Endothelial cell of umbilical vein (primary cell): ENCODE measurements around the gene BRWD1. TPM values are rescaled to one million over a fixed set of nuclear protein-coding genes. Genes with fewer than 3 reads are reported as not detected.

Source experiments
- BruUV-seq: library from RNA; stranded (reverse); fragments of 400-500 nt; replicated peaks from 2 replicates; lab custom pipeline; 2021; lab: Mats Ljungman, UMichigan
- CTCF ChIA-PET: fragments of 300-600, 350-600 bp; sonication (Branson Sonifier 250); formaldehyde crosslinking; loops from one replicate; lab custom pipeline; 2021; ENCODE audit warnings: antibody characterized with exemption, inconsistent platforms; lab: Charles Lee
- POLR2A ChIA-PET: fragments of 300-600, 350-600 bp; sonication (Branson Sonifier 250); formaldehyde crosslinking; loops from one replicate; lab custom pipeline; 2021; ENCODE audit warnings: antibody characterized with exemption, inconsistent platforms; lab: Charles Lee
- DNase-seq: peaks from one replicate; pipeline ENCODE4 v3.0.0-alpha.2; 2011; ENCODE audit warnings: low read depth, low spot score
- FAIRE-seq: peaks from 2 replicates; lab custom pipeline; 2011; peaks lifted over from hg19 to GRCh38; lab: Jason Lieb, UNC
- H2AFZ ChIP-seq: 2 replicates; pipeline ENCODE4 v1.6.0; 2012; ENCODE audit warnings: low read depth, low read length, control low read depth, inconsistent platforms
- H3K27ac ChIP-seq: 2 replicates; pipeline ENCODE4 v1.5.1; 2011; ENCODE audit warnings: low read depth, mild to moderate bottlenecking, control low read depth, low read length, moderate library complexity; ENCODE audit not compliant: insufficient read depth
- H3K27me3 ChIP-seq, 2 experiments: 2 replicates each; pipeline versions ENCODE4 v1.6.0 to v1.6.1; 2011; ENCODE audit warnings: low read length in 2 of 2, mixed read lengths in 1 of 2; ENCODE audit not compliant: control insufficient read depth in 2 of 2, insufficient read depth in 2 of 2
- H3K36me3 ChIP-seq, 2 experiments: 2 replicates in 1 of 2; 3 replicates in 1 of 2; pipeline ENCODE4 v1.5.1; 2011; ENCODE audit warnings: low read length in 2 of 2, mild to moderate bottlenecking in 1 of 2, moderate library complexity in 1 of 2; ENCODE audit not compliant: control insufficient read depth in 2 of 2, insufficient read depth in 2 of 2; ENCODE audit errors: extremely low read depth in 1 of 2
- H3K4me1 ChIP-seq: 3 replicates; pipeline ENCODE4 v1.5.1; 2011; ENCODE audit warnings: mild to moderate bottlenecking, low read length; ENCODE audit not compliant: control insufficient read depth, insufficient read depth; ENCODE audit errors: extremely low read depth
- H3K4me2 ChIP-seq: 2 replicates; pipeline ENCODE4 v1.6.1; 2011; ENCODE audit warnings: low read length, control low read depth, mixed read lengths; ENCODE audit not compliant: insufficient read depth
- H3K4me3 ChIP-seq, 3 experiments: fragments of 200-600 bp in 1 of 3; sonication (generic), shearing (Covaris generic) in 1 of 3; replicated peaks in 1 of 3; 2 replicates each; pipeline ENCODE4 v1.5.1; 2011 to 2016; ENCODE audit warnings: control low read depth in 3 of 3, low read length in 3 of 3, mild to moderate bottlenecking in 2 of 3, inconsistent platforms in 1 of 3, low read depth in 1 of 3, moderate library complexity in 1 of 3; ENCODE audit not compliant: insufficient read depth in 1 of 3
- H3K79me2 ChIP-seq: 2 replicates; pipeline ENCODE4 v1.6.0; 2012; ENCODE audit warnings: low read length, inconsistent platforms; ENCODE audit not compliant: control insufficient read depth, insufficient read depth
- H3K9ac ChIP-seq: replicated peaks from 2 replicates; pipeline ENCODE3; 2011; ENCODE audit warnings: low read length, control low read depth; ENCODE audit not compliant: insufficient read depth; ENCODE audit errors: extremely low read depth
- H3K9me1 ChIP-seq: replicated peaks from 3 replicates; pipeline ENCODE4 v1.6.0; 2011; ENCODE audit warnings: mild to moderate bottlenecking, low read length; ENCODE audit not compliant: control insufficient read depth, insufficient read depth; ENCODE audit errors: extremely low read depth
- H3K9me3 ChIP-seq: replicated peaks from 2 replicates; pipeline ENCODE4 v1.5.1; 2012; ENCODE audit warnings: low read length, inconsistent platforms; ENCODE audit not compliant: control insufficient read depth, insufficient read depth
- H4K20me1 ChIP-seq: replicated peaks from 2 replicates; pipeline ENCODE3; 2011; ENCODE audit warnings: mild to moderate bottlenecking, low read length; ENCODE audit not compliant: control insufficient read depth, insufficient read depth; ENCODE audit errors: extremely low read depth
- CTCF ChIP-seq, 2 donors: IDR thresholded peaks; 1 replicate in 1 of 2; 2 replicates in 1 of 2; pipeline ENCODE4 v1.5.1; 2011; ENCODE audit warnings: low read length in 2 of 2, mild to moderate bottlenecking in 2 of 2, moderate library complexity in 2 of 2, control low read depth in 1 of 2, inconsistent platforms in 1 of 2, low read depth in 1 of 2; ENCODE audit not compliant: insufficient read depth in 1 of 2; ENCODE audit errors: extremely low read depth in 1 of 2
- EZH2 ChIP-seq: IDR thresholded peaks from 2 replicates; pipeline ENCODE4 v1.6.1; 2012; ENCODE audit warnings: borderline replicate concordance, low read depth, mild to moderate bottlenecking, moderate library complexity, low read length, inconsistent platforms; ENCODE audit not compliant: severe bottlenecking
- FOS ChIP-seq: IDR thresholded peaks from 2 replicates; pipeline ENCODE4 v1.6.1; 2011; ENCODE audit warnings: mild to moderate bottlenecking, low read length, moderate library complexity, borderline replicate concordance; ENCODE audit not compliant: insufficient read depth
- GATA2 ChIP-seq: IDR thresholded peaks from 2 replicates; pipeline ENCODE4 v1.7.0; 2011; ENCODE audit warnings: low read depth, mild to moderate bottlenecking, moderate library complexity, mixed read lengths, low read length; ENCODE audit not compliant: insufficient read length, insufficient read depth
- JUN ChIP-seq: IDR thresholded peaks from 2 replicates; pipeline ENCODE4 v1.6.1; 2011; ENCODE audit warnings: borderline replicate concordance, low read depth; ENCODE audit not compliant: insufficient read length, insufficient read depth
- MYC ChIP-seq: IDR thresholded peaks from one replicate; pipeline ENCODE4 v1.6.1; 2011; ENCODE audit warnings: mild to moderate bottlenecking, low read depth, low read length
- POLR2A ChIP-seq: IDR thresholded peaks from 2 replicates; pipeline ENCODE4 v1.6.1; 2012; ENCODE audit warnings: low read depth, mild to moderate bottlenecking, control low read depth, low read length
- POLR2AphosphoS5 ChIP-seq: IDR thresholded peaks from 2 replicates; pipeline ENCODE4 v1.6.1; 2012; ENCODE audit warnings: low read depth, mild to moderate bottlenecking, control low read depth, low read length, moderate library complexity; ENCODE audit not compliant: insufficient read depth
- dilution Hi-C: fragments of 300-500 bp; cut with MboI; formaldehyde crosslinking; loops from one replicate; pipeline ENCODE4 v1.15.0; 2019; ENCODE audit warnings: low sequenced_read_pairs; ENCODE audit not compliant: extremely low pct_ligation_motif_present
- intact Hi-C: fragments of 100-400 bp; cut with micrococcal nuclease; formaldehyde crosslinking; loops from one replicate; pipeline ENCODE4 v1.10.0; 2022
- polyA plus RNA-seq, 4 experiments: library from polyadenylated mRNA; depleted of rRNA in 3 of 4; stranded (reverse) in 3 of 4; unstranded in 1 of 4; fragments of >200 nt; gene quantifications; 2 replicates each; pipeline versions ENCODE4 v1.2.1 to v1.2.3, GENCODE V29; 2011 to 2012; ENCODE audit warnings: missing spikeins in 1 of 4
- total RNA-seq: library from RNA; stranded (reverse); gene quantifications from 2 replicates; pipeline ENCODE4 v1.2.3, GENCODE V29; 2021
- TF ChIP-seq, protein P1 (sequence below): IDR thresholded peaks from 2 replicates; pipeline ENCODE4 v1.6.1; 2011; ENCODE audit not compliant: insufficient read depth, insufficient read length

BRWD1 gene
- total and polyA plus RNA-seq, 2 donors (not counting 3 experiments of a cell fraction or from before 2014, with no cell fraction given), result 6.1 to 33.2 TPM

GRCh38 chr21:39218082-39218409 lies 95.4 kb downstream of the BRWD1 start:
- CTCF ChIA-PET, result no interaction called here
- TF ChIP-seq JUN, result no peak
- TF ChIP-seq POLR2AphosphoS5, result no peak
- TF ChIP-seq MYC, result no peak
- TF ChIP-seq CTCF (IDR thresholded peaks at IDR 0.05; ENCODE audit: extremely low read depth in 1 of 2, insufficient read depth in 1 of 2, low read depth in 1 of 2, low read length in 2 of 2), result no peak
- TF ChIP-seq GATA2, result no peak
- TF ChIP-seq POLR2A, result no peak
- TF ChIP-seq FOS, result no peak
- TF ChIP-seq EZH2, result no peak
- TF ChIP-seq, protein P1, sequence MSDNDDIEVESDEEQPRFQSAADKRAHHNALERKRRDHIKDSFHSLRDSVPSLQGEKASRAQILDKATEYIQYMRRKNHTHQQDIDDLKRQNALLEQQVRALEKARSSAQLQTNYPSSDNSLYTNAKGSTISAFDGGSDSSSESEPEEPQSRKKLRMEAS, result no peak
- intact Hi-C loops, result no loop called here
- H2AFZ ChIP-seq, result no peak overlapping the region
- POLR2A ChIA-PET, result no interaction called here
- no peaks in the 10 kb centered on the region for H3K27me3 ChIP-seq
- no peaks in the 10 kb centered on the region for H3K9me1 ChIP-seq
- no TSS peak for BruUV-seq
- dilution Hi-C loops, result no loop called here
- H3K4me3 ChIP-seq, result no peak overlapping the region
- DNase-seq (no peak), FAIRE-seq (no peak)
- H3K9me3 ChIP-seq, result no peaks in the 10 kb centered on the region
- no peak overlapping the region for H3K9ac ChIP-seq
- H3K79me2 ChIP-seq, result no peaks in the 10 kb centered on the region
- H3K4me1 ChIP-seq, result no peaks in the 10 kb centered on the region
- no peak overlapping the region for H3K27ac ChIP-seq
- H3K4me2 ChIP-seq, result no peak overlapping the region
- H4K20me1 ChIP-seq, result no peaks in the 10 kb centered on the region
- peaks cover 0 to 2% of the 10 kb centered on the region in 2 experiments for H3K36me3 ChIP-seq
